HK-2 (cell line): Measurements from ENCODE around the gene MACROD2.
"Not testable (repeated sequence)": the region's sequence is repeated elsewhere in the genome, so short reads cannot be mapped to it uniquely, and the experiment has no call there.

Source experiments
- DNase-seq: peaks from one replicate; pipeline ENCODE4 v3.0.0-alpha.2; 2018; ENCODE audit not compliant: unreplicated experiment

The MACROD2 gene

DNA sequence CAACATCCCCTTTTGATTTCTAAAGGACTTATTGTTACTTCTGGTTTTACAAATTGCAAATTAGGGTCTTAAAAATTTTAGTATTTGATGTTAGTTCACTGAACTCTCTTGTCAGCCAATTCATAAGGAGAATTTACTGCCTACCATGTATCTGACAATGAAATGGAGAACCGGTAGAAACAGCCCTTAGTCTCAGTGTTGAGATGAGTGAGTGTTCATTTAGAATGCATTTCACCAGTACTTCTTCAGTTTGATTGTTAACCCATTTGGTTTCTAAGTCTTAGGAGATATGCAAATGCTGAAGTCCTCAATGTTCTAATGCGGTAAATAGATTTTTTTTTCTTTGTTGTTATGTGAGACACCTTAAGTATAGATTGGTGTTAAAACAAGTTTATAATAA, 958.4 kb downstream of the MACROD2 start:
- DNase-seq = no peak

- DNase-seq = no peak
Measured at GRCh38 chr20:14955399-14955798, 960.1 kb downstream of the MACROD2 start.

DNA sequence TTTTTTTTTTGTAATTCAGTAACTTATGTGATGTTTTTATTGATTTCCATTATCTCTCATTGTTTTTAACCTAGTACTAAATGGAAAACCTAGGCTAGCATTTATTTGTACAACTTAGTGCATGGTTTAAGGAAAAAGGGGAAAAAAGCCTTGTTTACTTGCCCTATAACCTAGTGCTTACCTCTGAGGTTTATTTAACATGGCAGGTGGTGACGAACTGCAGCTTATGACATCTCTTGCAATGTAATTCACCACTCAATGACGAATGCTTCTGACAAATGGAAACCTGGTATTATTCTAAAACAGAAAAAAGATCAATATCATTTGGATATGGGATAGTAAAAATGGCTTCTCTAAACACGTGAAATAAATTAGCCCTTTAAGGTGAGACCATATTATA, 960.7 kb downstream of the MACROD2 start:
- no peak for DNase-seq

DNA sequence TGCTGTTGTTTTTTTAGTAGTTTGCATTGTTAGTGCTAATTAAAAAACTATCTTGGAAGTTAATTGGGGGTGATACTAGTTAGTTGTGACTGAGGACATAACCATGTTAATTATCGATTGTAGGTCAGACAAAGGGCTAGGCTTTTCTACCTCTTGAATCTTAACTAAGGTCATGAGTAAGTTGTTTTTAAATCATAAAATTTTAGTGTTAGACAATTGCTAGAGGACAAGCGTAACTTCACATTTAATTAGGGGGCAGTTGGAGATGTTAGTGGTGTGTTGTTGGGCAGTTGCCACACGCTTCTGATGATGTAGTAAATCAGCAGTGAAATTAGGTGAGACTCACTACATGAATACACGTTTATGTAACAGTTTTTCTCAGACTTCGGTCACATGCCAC, 961.2 kb downstream of the MACROD2 start:
- DNase-seq = no peak

- no peak for DNase-seq
Measured at GRCh38 chr20:14957402-14957801, 962.1 kb downstream of the MACROD2 start.

- DNase-seq = no peak
Measured at GRCh38 chr20:14958626-14959025, 963.3 kb downstream of the MACROD2 start.

DNA sequence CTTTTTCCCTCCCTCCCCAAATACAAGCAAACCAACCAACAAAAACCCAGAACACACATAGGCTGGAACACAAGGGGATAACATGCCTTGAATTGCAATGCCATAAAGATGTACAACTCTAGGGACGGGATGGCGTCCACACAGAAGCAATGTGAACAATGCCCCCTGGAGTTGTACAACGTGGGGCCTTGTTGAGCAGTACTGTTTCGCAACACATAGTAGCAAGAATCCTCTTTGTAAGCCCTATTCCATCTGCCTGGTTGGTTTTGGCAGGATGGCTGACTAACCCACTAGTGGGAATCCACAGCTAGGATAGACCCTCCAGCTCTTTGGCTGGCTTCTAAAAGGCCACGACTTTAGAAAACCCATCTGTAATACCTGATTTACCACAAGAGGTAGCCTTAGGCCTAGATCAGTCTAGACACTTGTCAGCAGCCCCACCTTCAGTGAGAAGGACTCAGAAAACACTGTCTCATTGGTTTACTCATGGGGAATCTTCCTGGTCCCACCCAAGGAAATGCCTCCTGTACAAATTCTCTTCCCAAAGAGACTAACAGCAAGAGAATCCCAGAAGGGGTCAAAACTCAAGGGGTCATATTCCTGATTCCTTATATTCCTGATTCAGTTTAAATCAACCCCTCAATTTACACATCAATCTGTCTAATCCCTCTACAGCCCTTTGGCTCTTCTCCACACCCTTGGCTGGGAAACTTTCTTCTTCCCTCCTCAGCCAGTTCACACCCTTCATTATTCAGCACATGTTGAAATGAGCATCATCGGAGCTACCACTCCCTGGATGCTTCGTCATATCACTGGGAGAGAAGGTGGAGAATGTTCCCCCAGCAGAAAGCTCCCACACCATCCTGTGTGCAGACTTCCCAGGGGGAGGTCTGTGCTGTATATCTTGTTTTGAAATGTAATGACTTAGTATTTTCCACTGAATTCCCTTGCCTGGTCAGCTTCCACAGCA, 964.5 kb downstream of the MACROD2 start:
- no peak for DNase-seq

- no peak for DNase-seq
Measured at GRCh38 chr20:14960831-14961230, 965.5 kb downstream of the MACROD2 start.

- peak; percentile 35 for DNase-seq
Measured at GRCh38 chr20:14963262-14963663, 967.9 kb downstream of the MACROD2 start.

GRCh38 chr20:14966203-14966602, 970.9 kb downstream of the MACROD2 start:
- DNase-seq = no peak

GRCh38 chr20:14966808-14967207, 971.5 kb downstream of the MACROD2 start:
- DNase-seq = no peak

GRCh38 chr20:14972256-14972655, 976.9 kb downstream of the MACROD2 start:
- no peak for DNase-seq

DNA sequence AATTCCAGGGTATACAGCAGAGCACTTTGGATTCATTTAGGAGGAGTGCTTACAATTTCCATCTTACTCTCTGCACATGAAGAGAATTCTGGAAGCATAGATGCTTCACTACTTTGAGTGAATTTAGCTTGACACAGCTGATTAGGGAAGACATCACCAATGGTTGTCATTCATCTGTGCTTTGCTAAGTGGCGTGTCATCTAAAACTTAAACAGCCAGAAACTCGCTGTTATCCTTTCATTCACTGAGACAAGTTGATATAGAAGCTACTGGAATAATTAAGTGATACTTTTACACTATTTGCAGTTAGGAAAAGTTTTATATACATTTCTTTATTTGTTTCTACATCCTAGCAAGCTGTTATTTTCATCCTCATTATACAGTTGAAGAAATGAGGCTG, 977.4 kb downstream of the MACROD2 start:
- DNase-seq = no peak

DNA sequence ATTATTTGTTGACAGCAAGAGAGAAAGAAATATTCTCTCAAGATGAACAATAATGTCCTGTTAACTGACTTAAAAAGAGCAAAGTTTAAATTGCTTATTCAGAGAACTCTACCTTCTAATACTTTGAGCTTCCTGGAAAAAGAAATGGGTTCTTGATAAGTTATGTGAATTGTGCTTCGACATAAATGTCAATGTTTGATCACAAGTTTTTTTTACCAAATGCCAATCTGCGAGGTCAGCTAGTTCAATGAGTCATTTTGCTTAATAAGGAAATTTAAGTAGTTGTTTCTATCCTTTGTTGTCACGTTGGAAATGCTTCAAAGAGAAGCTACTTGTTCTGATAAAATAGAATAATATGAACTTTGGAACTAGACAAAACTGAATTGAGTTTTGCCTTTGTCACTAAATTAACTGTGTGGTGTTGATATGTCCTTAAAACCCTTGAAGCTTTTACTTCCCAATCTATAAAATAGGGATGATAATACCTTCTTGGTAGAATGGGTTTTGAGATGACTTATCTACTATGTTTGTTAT, 984.2 kb downstream of the MACROD2 start:
- no peak for DNase-seq

DNA sequence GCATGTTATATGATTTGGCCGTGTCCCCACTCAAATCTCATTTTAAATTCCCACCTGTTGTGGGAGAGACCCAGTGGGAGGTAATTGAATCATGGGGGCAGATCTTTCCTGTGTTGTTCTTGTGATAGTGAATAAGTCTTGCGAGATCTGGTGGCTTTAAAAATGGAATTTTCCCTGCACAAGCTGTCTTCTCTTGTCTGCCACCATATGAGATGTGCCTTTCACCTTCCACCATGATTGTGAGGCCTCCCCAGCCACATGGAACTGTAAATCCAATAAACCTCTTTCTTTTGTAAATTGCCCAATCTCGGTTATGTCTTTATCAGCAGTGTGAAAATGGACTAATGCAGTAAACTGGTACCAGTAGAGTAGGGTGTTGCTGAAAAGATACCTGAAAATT, 986.2 kb downstream of the MACROD2 start:
- not testable (repeated sequence) for DNase-seq

DNA sequence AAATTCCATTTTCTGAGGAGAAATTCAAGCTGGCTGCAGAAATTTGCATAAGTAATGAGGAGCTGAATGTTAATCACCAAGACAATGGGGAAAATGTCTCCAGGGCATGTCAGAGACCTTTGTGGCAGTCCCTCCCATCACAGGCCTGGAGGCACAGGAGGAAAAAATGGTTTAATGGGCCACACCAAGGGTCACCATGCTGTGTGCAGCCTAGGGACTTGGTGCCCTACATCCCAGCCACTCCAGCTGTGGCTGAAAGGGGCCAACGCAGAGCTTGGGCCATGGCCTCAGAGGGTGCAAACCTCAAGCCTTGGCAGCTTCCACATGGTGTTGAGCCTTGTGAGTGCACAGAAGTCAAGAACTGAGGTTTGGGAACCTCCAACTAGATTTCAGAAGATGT, 987.0 kb downstream of the MACROD2 start:
- not testable (repeated sequence) for DNase-seq

GRCh38 chr20:14984305-14984704, 989.0 kb downstream of the MACROD2 start:
- no peak for DNase-seq

DNA sequence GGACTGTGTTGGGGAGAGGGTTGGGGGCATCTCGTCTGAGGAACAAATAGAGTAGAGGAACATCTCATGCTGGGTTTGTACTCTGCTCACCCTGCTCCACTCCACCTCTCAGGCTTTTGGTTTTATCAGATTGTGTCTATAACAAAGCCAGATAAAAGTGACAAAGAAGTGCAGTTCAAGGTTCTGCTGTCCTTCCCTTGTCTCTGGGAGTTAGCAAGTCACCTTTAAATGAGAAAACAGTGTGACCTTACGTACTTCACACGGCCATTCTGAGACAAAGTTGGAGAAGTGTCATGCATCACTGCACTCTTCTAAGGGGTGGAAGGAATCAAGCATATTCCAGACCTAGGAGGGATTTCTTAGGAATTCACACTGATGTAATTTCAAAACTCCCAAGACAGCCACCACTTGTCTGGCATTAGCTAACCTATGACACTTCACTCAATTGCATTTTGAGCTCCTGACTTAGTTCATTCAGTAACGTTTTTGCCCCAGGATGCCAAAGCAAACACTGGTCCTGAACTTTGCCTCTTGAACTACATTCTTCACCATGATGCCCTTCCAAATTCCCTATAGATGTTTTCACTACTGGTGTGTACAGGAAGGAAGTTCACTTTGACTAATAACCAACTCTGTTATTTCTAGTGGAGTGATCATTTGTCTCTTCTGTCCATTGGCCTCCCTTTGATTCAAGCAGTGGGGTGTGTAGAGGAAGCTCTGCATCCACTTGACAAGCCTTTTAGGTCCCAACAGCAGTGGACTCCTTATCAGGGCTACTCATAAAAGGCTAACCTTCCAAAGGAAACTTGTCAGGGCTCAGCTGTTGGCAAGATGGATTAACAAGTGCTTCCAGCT, 989.7 kb downstream of the MACROD2 start:
- DNase-seq = peak; percentile 35

- peak; percentile 43 for DNase-seq
Measured at GRCh38 chr20:14986026-14986655, 990.8 kb downstream of the MACROD2 start.

- no peak for DNase-seq
Measured at GRCh38 chr20:14986656-14987055, 991.3 kb downstream of the MACROD2 start.

DNA sequence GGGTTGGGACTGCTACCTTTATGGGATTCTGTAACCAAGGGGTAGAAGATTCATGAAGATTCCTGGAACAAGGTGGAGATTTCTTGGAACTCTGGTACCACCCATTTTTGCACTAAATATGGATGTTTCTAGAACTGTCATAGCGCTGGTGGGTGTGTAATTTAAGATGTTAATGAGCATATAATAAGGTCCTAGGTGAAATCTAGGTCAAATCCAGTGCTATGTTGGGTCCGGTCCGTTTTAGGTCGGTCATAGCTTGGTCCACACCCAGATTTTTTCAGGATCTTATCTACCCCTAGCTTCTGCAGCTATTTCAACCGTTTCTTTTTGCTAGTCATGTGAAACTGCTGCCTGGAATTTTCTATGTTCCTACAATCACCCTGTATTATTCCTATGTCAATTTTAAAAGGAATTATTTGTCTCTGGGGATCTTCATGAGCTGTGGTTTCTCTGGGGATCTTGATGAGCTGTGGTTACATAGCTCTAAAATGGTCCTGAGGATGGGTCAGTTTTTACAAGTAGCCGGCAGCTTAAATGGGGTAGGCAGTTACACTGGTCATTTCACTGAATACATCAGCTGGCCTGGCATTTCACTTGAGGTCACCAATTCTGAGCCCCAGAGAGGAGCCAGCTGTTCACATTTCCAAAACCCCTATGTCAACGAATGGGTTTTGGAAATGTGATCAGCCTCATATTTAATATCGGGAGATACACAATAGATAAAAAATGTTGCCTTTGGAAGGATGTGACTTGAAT, 994.4 kb downstream of the MACROD2 start:
- DNase-seq = no peak
